Sigmoid colon (tissue), 7 donors: ENCODE results near the gene CDK18. TPM values are rescaled to one million over a fixed set of nuclear protein-coding genes. Genes with fewer than 3 reads are reported as not detected.

Experiments
- DNase-seq: peaks from one replicate; pipeline ENCODE4 v3.0.0-alpha.2; 2019
- H3K27ac ChIP-seq, 4 donors: fragments of 200-600 bp; sonication (generic); one replicate each; pipeline ENCODE4 v1.5.1; 2016 to 2019; ENCODE audit warnings: mild to moderate bottlenecking in 1 of 4
- H3K27me3 ChIP-seq, 3 donors: fragments of 200-600 bp; sonication (generic); one replicate each; pipeline ENCODE4 v1.5.1; 2019; ENCODE audit warnings: mild to moderate bottlenecking in 1 of 3
- H3K36me3 ChIP-seq, 4 donors: fragments of 200-600 bp; sonication (generic); one replicate each; pipeline ENCODE4 v1.5.1; 2016 to 2019
- H3K4me1 ChIP-seq, 4 donors: fragments of 200-600 bp; sonication (generic); one replicate each; pipeline ENCODE4 v1.5.1; 2017 to 2019
- H3K4me3 ChIP-seq, 4 donors: fragments of 200-600 bp; sonication (generic); one replicate each; pipeline ENCODE4 v1.5.1; 2017 to 2019; ENCODE audit warnings: mild to moderate bottlenecking in 2 of 4, moderate library complexity in 1 of 4
- H3K9me3 ChIP-seq, 4 donors: fragments of 200-600 bp in 3 of 4; sonication (generic) in 3 of 4; one replicate each; pipeline versions ENCODE4 v1.5.1 to v1.6.1; 2013 to 2019
- EP300 ChIP-seq, 4 donors: sonication (generic); formaldehyde crosslinking; IDR thresholded peaks; one replicate each; pipeline ENCODE4 v1.6.1; 2017; ENCODE audit warnings: antibody characterized with exemption in 4 of 4
- POLR2A ChIP-seq, 2 donors: fragments of 450-650 bp; IDR thresholded peaks; one replicate each; pipeline ENCODE4 v1.6.1; 2016; ENCODE audit warnings: antibody characterized with exemption in 2 of 2, mild to moderate bottlenecking in 2 of 2, moderate library complexity in 2 of 2
- POLR2AphosphoS5 ChIP-seq, 4 donors: sonication (generic); formaldehyde crosslinking; IDR thresholded peaks; one replicate each; pipeline ENCODE4 v1.6.1; 2017; ENCODE audit warnings: antibody characterized with exemption in 4 of 4
- WGBS, 2 donors: extraction: QIAGEN DNeasy Blood & Tissue Kit; methylation state at CpG; one replicate each; pipeline ENCODE4 v1.1.7; 2013; 5-methylcytosine and 5-hydroxymethylcytosine counted together
- intact Hi-C: fragments of 100-400 bp; cut with DNase I; formaldehyde crosslinking; loops from one replicate; pipeline ENCODE4 v1.15.1; 2023
- polyA plus RNA-seq, 3 donors: library from polyadenylated mRNA; stranded (reverse); fragments of 200-250 nt; gene quantifications; one replicate each; pipeline ENCODE4 v1.2.3, GENCODE V29; 2013
- total RNA-seq, 4 donors: library from RNA; depleted of rRNA; stranded (reverse); fragments of >200 nt; gene quantifications; one replicate each; pipeline ENCODE4 v1.1.0, GENCODE V29; 2016
- TF ChIP-seq, protein P1 (sequence below), 4 experiments: fragments of 450-650 bp in 3 of 4; fragments of 200-600 bp in 1 of 4; IDR thresholded peaks; one replicate each; pipeline ENCODE4 v1.5.1; 2016 to 2019; ENCODE audit warnings: antibody characterized with exemption in 4 of 4, mild to moderate bottlenecking in 3 of 4, moderate library complexity in 2 of 4
- donor health status: healthy with polysubstance abuse.
- donor health status: Bipolar disorder and iron deficiency.
- donor health status: healthy.

Gene CDK18
- total RNA-seq (10 to 100 TPM in 2 of 4 donors, 1 to 10 TPM in 2; 6.7 to 14.3 (median 11.4) TPM), polyA plus RNA-seq (10 to 100 TPM; 10.8 to 26.8 (median 14.3) TPM)

DNA sequence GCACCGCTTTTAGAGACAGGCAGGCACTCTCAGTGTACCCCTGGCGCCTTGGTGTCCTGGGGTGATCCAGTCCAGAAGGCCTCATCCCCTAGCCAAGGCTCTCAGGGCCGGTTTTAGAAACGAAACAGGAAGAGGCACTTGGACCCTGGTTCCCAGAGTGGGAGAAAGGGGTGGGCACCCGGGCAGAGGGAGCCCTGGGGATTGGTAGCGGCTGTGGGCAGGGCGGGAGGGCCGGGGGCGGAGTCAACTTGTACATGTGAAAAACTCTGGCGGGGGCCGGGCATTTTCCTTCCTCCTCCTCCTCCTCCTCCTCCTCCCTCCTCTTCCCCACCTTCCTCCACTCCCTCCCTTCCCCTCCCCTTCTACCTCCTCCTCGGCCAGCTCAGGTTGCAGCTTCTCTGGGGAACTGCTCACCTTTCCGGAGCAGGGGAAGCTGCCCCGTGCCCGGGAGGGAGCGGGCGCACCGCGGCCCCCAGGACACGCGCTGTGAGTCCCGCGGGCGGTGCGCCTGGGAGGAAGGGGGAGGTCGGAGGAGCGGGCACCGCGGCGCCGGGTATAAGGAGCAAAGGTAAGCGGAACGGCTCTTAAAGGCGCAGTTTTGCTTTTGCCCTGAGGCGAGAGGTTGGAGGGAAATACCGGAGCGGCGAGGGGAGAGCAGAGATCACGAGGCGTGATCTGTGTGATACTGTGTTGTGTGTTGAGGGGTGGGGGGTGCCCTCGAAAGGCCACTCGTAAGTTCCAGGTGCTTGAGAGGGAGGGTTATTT is at the start of gene CDK18:
TSS of gene CDK18 (plus strand) at position 359 of the 765 bp plus-strand sequence. CDS start 18,499 bp downstream, outside the sequence.
- intact Hi-C loops: no loop called here
- TF ChIP-seq POLR2AphosphoS5 (IDR thresholded peaks at IDR 0.05) (peak in 2 of 4 donors; percentile 27 to 48), EP300 (IDR thresholded peaks at IDR 0.05) (no peak)
- no peaks in the 10 kb centered on the region for H3K27me3 ChIP-seq
- H3K27ac ChIP-seq: peak within 1 kb of the TSS; percentile 62 to 79 (median 73)
- H3K36me3 ChIP-seq: no peaks in the 10 kb centered on the region
- 2 to 3% methylated on average over 41 of the region's 42 CpGs for WGBS, 2 donors
- peak within 1 kb of the TSS; percentile 62 to 71 (median 66) for H3K4me3 ChIP-seq
- peak; percentile 89 for DNase-seq
- peaks cover 0 to 28% (median 21%) of the 10 kb centered on the region in 4 donors for H3K4me1 ChIP-seq
- H3K9me3 ChIP-seq: no peaks in the 10 kb centered on the region

DNA sequence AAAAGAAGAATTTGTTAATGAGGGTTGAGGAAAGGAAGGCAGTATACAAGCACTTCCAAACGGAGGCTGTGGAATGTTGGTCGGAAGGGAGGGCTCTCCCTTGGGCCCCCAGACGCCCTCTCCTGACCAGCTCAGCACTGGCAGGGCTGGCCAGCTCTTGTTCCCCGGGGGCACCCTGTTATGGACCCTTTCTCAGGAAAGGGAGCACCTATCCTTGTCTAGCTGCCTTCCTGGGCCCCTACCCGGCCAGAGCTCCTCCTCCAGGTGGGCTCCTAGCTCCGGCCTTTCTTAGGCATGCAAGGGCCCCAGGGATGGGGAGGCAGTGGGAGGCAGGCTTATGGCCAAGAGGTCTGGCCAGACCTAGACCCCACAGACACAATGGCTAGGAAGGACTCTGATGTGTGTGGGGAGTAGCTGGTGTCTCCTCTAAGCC is 49.5 kb upstream of the CDK18 start:
- no peak for DNase-seq
- Histone ChIP-seq H3K9me3 (no peaks in the 10 kb centered on the region), H3K4me1 (peaks cover 0 to 23% (median 23%) of the 10 kb centered on the region in 4 donors), H3K27me3 (peaks cover 50 to 98% (median 82%) of the 10 kb centered on the region in 3 donors), H3K27ac (no peak overlapping the region), H3K4me3 (no peak overlapping the region), H3K36me3 (no peaks in the 10 kb centered on the region)
- intact Hi-C loops: no loop called here
- WGBS, 2 donors: 27 to 47% methylated on average over 6 of the region's 6 CpGs
- TF ChIP-seq POLR2A (IDR thresholded peaks at IDR 0.05) (no peak), POLR2AphosphoS5 (IDR thresholded peaks at IDR 0.05) (no peak), EP300 (IDR thresholded peaks at IDR 0.05) (no peak)
- TF ChIP-seq, protein P1, sequence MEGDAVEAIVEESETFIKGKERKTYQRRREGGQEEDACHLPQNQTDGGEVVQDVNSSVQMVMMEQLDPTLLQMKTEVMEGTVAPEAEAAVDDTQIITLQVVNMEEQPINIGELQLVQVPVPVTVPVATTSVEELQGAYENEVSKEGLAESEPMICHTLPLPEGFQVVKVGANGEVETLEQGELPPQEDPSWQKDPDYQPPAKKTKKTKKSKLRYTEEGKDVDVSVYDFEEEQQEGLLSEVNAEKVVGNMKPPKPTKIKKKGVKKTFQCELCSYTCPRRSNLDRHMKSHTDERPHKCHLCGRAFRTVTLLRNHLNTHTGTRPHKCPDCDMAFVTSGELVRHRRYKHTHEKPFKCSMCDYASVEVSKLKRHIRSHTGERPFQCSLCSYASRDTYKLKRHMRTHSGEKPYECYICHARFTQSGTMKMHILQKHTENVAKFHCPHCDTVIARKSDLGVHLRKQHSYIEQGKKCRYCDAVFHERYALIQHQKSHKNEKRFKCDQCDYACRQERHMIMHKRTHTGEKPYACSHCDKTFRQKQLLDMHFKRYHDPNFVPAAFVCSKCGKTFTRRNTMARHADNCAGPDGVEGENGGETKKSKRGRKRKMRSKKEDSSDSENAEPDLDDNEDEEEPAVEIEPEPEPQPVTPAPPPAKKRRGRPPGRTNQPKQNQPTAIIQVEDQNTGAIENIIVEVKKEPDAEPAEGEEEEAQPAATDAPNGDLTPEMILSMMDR (IDR thresholded peaks at IDR 0.05): no peak

DNA sequence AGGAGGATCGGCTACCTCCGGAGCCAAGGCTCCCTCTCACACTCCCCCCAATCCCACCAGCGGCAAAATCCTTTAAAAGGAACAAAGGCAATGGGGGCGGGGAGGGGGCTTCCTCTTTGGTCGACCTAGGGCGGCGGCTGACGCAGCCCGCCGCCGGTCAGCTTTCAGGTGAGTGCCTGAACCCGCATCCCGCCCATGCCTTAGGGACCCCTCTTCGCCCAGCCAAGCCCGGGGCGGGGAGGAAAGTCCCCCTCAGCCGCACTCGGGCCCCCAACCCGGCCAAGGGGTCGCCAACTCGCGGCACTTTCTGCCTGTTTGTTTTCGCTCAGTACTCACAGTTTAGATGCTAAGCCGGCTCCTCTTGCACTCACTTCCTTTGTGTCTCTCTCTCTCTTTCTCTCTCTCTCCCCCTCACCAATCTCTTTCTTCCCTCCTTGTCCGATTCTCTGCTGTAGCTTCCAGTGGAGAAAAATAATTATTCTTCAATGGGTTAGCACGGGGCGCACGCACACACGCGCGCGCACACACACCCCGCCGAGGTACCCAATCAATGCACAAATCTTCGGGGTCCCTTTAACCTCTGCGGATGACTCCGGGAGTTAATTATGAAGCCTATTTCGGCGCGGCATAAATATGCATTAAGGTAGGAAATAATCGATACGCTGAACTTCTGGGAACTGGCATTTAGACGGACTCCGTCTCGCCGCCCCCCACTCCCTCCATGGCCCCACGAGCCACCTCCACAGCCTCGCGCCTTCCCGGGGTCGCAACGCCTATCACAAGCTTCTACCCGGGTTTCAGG is 48.7 kb upstream of the CDK18 start, which contains the start of gene BLACAT1:
TSS of gene BLACAT1 (minus strand) at position 465 of the 802 bp plus-strand sequence.
- peaks cover 50 to 92% (median 76%) of the 10 kb centered on the region in 3 donors for H3K27me3 ChIP-seq
- no peaks in the 10 kb centered on the region for H3K36me3 ChIP-seq
- H3K9me3 ChIP-seq: no peaks in the 10 kb centered on the region
- no peak for DNase-seq
- intact Hi-C loops: no loop called here
- 3 to 7% methylated on average over 53 of the region's 53 CpGs for WGBS, 2 donors
- peaks cover 0 to 22% (median 20%) of the 10 kb centered on the region in 4 donors for H3K4me1 ChIP-seq
- peak within 1 kb of the TSS in 2 of 4 donors; percentile 12 to 26 for H3K4me3 ChIP-seq
- H3K27ac ChIP-seq: no peak within 1 kb of the TSS
- no peak for TF ChIP-seq POLR2AphosphoS5 (IDR thresholded peaks at IDR 0.05)
- TF ChIP-seq POLR2A (IDR thresholded peaks at IDR 0.05): no peak
- TF ChIP-seq EP300 (IDR thresholded peaks at IDR 0.05): no peak
- TF ChIP-seq, protein P1 (IDR thresholded peaks at IDR 0.05): no peak

DNA sequence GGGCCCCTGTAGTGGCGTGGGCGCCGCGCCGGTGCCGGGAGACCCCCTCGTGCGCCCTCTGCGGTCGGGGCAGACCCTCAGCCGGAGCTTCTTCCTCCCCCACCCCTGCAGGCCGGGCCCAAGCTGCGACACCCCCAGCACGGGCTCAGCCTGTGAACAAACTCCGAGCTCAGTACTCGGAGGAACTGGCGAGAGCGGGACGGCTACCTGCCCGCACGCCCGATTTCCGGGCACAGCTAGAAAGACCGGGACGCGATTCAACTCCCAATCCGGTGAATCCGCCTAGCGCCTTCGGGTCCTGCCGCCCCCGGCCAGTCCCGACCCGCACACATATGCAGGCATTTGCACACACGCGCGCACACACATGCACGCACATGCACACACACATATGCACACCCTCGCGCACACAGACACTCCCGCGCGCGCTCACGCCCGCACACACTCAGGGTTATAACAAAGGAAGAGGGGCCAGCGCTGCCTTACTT is 48.0 kb upstream of the CDK18 start:
- H3K27me3 ChIP-seq: peaks cover 50 to 91% (median 71%) of the 10 kb centered on the region in 3 donors
- peaks cover 0 to 22% (median 20%) of the 10 kb centered on the region in 4 donors for H3K4me1 ChIP-seq
- intact Hi-C loops: no loop called here
- no peaks in the 10 kb centered on the region for H3K9me3 ChIP-seq
- peak overlapping the region in 2 of 4 donors; percentile 12 to 26 for H3K4me3 ChIP-seq
- no peak overlapping the region for H3K27ac ChIP-seq
- no peak for DNase-seq
- WGBS, 2 donors: 1 to 2% methylated on average over 47 of the region's 47 CpGs
- H3K36me3 ChIP-seq: no peaks in the 10 kb centered on the region
- TF ChIP-seq EP300 (IDR thresholded peaks at IDR 0.05) (no peak), POLR2A (IDR thresholded peaks at IDR 0.05) (no peak), POLR2AphosphoS5 (IDR thresholded peaks at IDR 0.05) (no peak)
- TF ChIP-seq, protein P1 (IDR thresholded peaks at IDR 0.05): no peak
